Measurements from ENCODE around the gene ZNF555.
"Not testable (repeated sequence)": the region's sequence is repeated elsewhere in the genome, so short reads cannot be mapped to it uniquely, and the experiment has no call there.

Gene ZNF555

GRCh38 chr19:2867025-2867991 lies 26.0 kb downstream of the ZNF555 start, which contains the start of gene ZNF556:
Gene ZNF556, plus strand, starts transcription at chr19:2867335. Its CDS starts 87 bp downstream, at chr19:2867422.
- DNase-seq (ENCODE audit: low read depth in 2 of 2) = no peak

- no peak for DNase-seq (ENCODE audit: low read depth in 2 of 2)
Measured at GRCh38 chr19:2869618-2870017, 28.3 kb downstream of the ZNF555 start.

- peak in 1 of 2 donors; percentile 8 for DNase-seq (ENCODE audit: low read depth in 2 of 2)
Measured at GRCh38 chr19:2872175-2872574, 30.9 kb downstream of the ZNF555 start.

- no peak for DNase-seq (ENCODE audit: low read depth in 2 of 2)
Measured at GRCh38 chr19:2877398-2878331, 36.4 kb downstream of the ZNF555 start.

- DNase-seq (ENCODE audit: low read depth in 2 of 2) = no peak
Measured at GRCh38 chr19:2883686-2884439, 42.6 kb downstream of the ZNF555 start.

GRCh38 chr19:2885736-2886135 lies 44.5 kb downstream of the ZNF555 start:
- DNase-seq (ENCODE audit: low read depth in 2 of 2) = no peak

GRCh38 chr19:2887391-2887914 lies 46.2 kb downstream of the ZNF555 start:
- no peak for DNase-seq (ENCODE audit: low read depth in 2 of 2)

GRCh38 chr19:2888731-2889224 lies 47.5 kb downstream of the ZNF555 start:
- peak in 1 of 2 donors; percentile 13 for DNase-seq (ENCODE audit: low read depth in 2 of 2)

GRCh38 chr19:2890531-2890930 lies 49.3 kb downstream of the ZNF555 start:
- DNase-seq (ENCODE audit: low read depth in 2 of 2) = not testable (repeated sequence)

- no peak for DNase-seq (ENCODE audit: low read depth in 2 of 2)
Measured at GRCh38 chr19:2896694-2897093, 55.4 kb downstream of the ZNF555 start.

GRCh38 chr19:2900296-2901252 lies 59.3 kb downstream of the ZNF555 start, which contains the start of gene ZNF57:
Gene ZNF57, plus strand, starts transcription at chr19:2900928. Its CDS starts 118 bp downstream, at chr19:2901046.
- peak; percentile 91 to 93 for DNase-seq (ENCODE audit: low read depth in 2 of 2)

GRCh38 chr19:2902590-2903218 lies 61.4 kb downstream of the ZNF555 start:
- DNase-seq (ENCODE audit: low read depth in 2 of 2) = no peak

GRCh38 chr19:2903326-2903725 lies 62.1 kb downstream of the ZNF555 start:
- DNase-seq (ENCODE audit: low read depth in 2 of 2) = not testable (repeated sequence)

GRCh38 chr19:2905918-2906519 lies 64.7 kb downstream of the ZNF555 start:
- DNase-seq (ENCODE audit: low read depth in 2 of 2) = no peak

GRCh38 chr19:2906631-2907195 lies 65.4 kb downstream of the ZNF555 start:
- no peak for DNase-seq (ENCODE audit: low read depth in 2 of 2)

All from stimulated activated CD8-positive, alpha-beta memory T cell treated with anti-CD3 and anti-CD28 coated beads, Interleukin-7, amount 100 ng/mL, for 1 hour (primary cell).